ENCODE results near the gene MSTN. TPM values are rescaled to one million over a fixed set of nuclear protein-coding genes. Genes with fewer than 3 reads are reported as not detected.
"Not testable (repeated sequence)": the region's sequence is repeated elsewhere in the genome, so short reads cannot be mapped to it uniquely, and the experiment has no call there.

The MSTN gene
- total RNA-seq, 1 donor from 2014 or later, result not detected

GRCh38 chr2:190017837-190018236 lies 44.7 kb downstream of the MSTN start:
- H3K27ac Mint-ChIP-seq (ENCODE audit: unreplicated experiment), result no peak overlapping the region
- Histone ChIP-seq H4K20me1 (ENCODE audit: insufficient read depth, low read length) (no peaks in the 10 kb centered on the region), H2AFZ (ENCODE audit: low read depth, low read length) (no peak overlapping the region), H3K9ac (ENCODE audit: low read length) (no peak overlapping the region), H3K27me3 (ENCODE audit: insufficient read depth, low read length) (peaks cover 3% of the 10 kb centered on the region), H3K4me1 (ENCODE audit: insufficient read depth, low read length) (no peaks in the 10 kb centered on the region), H3K4me2 (ENCODE audit: low read length) (no peak overlapping the region), H3K9me3 (ENCODE audit: insufficient read depth, low read depth, low read length) (no peaks in the 10 kb centered on the region), H3K4me3 (ENCODE audit: insufficient read depth, low read depth, low read length) (no peak overlapping the region), H3K27ac (ENCODE audit: low read depth, low read length) (no peak overlapping the region), H3K79me2 (ENCODE audit: insufficient read depth, low read length) (no peaks in the 10 kb centered on the region), H3K36me3 (ENCODE audit: insufficient read depth, low read length) (no peaks in the 10 kb centered on the region)
- no peak for DNase-seq (ENCODE audit: low read depth)
- H3K36me3 Mint-ChIP-seq (ENCODE audit: low read depth, unreplicated experiment), result no peaks in the 10 kb centered on the region
- no peaks in the 10 kb centered on the region for H3K4me1 Mint-ChIP-seq (ENCODE audit: low read depth, unreplicated experiment)
- no peaks in the 10 kb centered on the region for H3K27me3 Mint-ChIP-seq (ENCODE audit: low read depth, unreplicated experiment)
- H3K4me3 Mint-ChIP-seq (ENCODE audit: unreplicated experiment), result no peak overlapping the region
- TF ChIP-seq CTCF (IDR thresholded peaks at IDR 0.05; ENCODE audit: insufficient read depth, low read depth, low read length) (no peak), EZH2 (IDR thresholded peaks at IDR 0.05; ENCODE audit: insufficient read depth, low read length) (no peak)
- FAIRE-seq, result no peak
- peaks cover 21% of the 10 kb centered on the region for H3K9me3 Mint-ChIP-seq (ENCODE audit: unreplicated experiment)

GRCh38 chr2:190015969-190016368 lies 46.6 kb downstream of the MSTN start:
- not testable (repeated sequence) for H3K27ac Mint-ChIP-seq (ENCODE audit: unreplicated experiment); H3K27me3 ChIP-seq (ENCODE audit: insufficient read depth, low read length); DNase-seq (ENCODE audit: low read depth); H3K27ac ChIP-seq (ENCODE audit: low read depth, low read length); H4K20me1 ChIP-seq (ENCODE audit: insufficient read depth, low read length); H3K4me1 Mint-ChIP-seq (ENCODE audit: low read depth, unreplicated experiment); FAIRE-seq; H3K36me3 Mint-ChIP-seq (ENCODE audit: low read depth, unreplicated experiment); H3K4me3 Mint-ChIP-seq (ENCODE audit: unreplicated experiment); H3K27me3 Mint-ChIP-seq (ENCODE audit: low read depth, unreplicated experiment); H3K36me3 ChIP-seq (ENCODE audit: insufficient read depth, low read length); H3K9ac ChIP-seq (ENCODE audit: low read length); H3K4me1 ChIP-seq (ENCODE audit: insufficient read depth, low read length); H3K79me2 ChIP-seq (ENCODE audit: insufficient read depth, low read length); H3K4me3 ChIP-seq (ENCODE audit: insufficient read depth, low read depth, low read length); H3K9me3 ChIP-seq (ENCODE audit: insufficient read depth, low read depth, low read length); H3K4me2 ChIP-seq (ENCODE audit: low read length); H2AFZ ChIP-seq (ENCODE audit: low read depth, low read length)
- H3K9me3 Mint-ChIP-seq (ENCODE audit: unreplicated experiment), result peaks cover 21% of the 10 kb centered on the region
